Pons (tissue), 1 donor: ENCODE data around the gene NTNG1.
"Not testable (repeated sequence)": the region's sequence is repeated elsewhere in the genome, so short reads cannot be mapped to it uniquely, and the experiment has no call there.

ENCODE experiments used
- DNase-seq: peaks from one replicate; pipeline ENCODE4 v3.0.0-alpha.2; 2016; ENCODE audit warnings: low spot score

NTNG1 gene

GRCh38 chr1:107140703-107141490 lies at the start of gene NTNG1:
NTNG1 (plus strand) TSS chr1:107141039.
- no peak for DNase-seq

DNA sequence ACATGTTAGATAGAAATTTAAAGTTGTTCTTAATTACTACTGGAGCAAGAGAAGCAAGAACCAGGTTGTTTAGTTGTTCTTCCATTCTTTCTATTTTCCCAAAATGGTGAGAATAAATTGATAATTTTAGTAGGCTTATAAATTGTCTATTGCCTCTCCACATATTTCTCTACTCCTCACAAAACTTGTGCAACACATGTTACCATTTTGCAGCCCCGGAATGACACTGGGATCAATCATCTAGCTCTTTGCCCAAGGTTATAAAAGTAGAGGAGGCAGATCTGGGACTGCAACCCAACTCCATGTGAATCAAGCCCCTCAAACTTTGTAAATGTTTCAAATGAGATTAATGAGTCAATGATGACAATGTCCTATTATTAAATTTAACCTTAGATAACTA lies 49.4 kb upstream of the NTNG1 start:
- DNase-seq, result no peak

DNA sequence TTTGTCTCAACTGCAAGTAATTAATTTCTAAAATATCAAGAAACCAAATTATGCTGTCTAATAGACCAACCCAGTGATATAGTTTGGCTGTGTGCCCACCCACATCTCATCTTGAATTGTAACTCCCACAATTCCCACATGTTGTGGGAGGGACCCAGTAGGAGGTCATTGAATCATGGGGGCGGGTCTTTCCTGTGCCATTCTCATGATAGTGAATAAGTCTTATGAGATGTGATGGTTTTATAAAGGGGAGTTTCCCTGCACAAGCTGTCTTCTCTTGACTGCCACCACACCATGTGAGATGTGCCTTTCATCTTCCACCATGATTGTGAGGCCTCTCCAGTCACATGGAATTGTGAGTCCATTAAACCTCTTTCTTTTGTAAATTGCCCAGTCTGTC lies 47.4 kb upstream of the NTNG1 start:
- not testable (repeated sequence) for DNase-seq

DNA sequence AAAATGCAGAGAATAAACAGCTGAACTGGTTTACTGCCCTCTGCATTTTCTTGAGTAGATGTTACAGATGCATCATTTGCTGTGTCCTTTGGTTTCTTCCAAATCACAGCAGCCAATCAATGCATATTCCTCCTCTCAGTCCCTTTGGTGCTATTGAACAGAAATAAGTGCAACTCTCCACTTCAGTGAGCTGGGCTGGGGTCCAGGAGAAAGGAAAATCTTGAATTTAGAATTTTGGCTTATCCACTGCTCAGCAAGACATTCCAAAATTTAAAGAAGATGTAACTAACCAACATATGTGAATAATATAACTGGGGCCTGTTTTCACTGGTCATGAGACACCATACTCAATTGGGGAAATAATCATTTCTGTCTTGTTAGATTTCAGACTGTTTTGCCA lies 45.2 kb upstream of the NTNG1 start:
- DNase-seq, result no peak

DNA sequence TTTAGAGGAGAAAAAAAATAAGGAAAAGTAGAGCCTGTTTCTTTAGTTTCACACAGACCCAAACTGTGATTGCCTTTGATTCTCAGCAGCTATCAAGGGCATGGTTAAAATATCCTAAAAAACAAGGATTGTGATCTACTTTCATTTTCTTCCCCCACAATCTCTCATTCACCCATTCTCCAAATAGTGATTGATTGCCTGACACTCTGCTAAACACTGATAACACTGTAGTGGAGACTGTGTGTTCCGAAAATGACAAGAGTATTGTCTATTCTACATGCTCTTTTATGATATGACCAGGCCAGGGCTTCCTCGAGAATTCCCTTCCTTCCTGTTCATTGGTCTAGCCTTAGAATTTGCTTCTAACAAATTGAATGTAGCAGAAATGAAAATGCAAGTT lies 44.1 kb upstream of the NTNG1 start:
- DNase-seq, result no peak

DNA sequence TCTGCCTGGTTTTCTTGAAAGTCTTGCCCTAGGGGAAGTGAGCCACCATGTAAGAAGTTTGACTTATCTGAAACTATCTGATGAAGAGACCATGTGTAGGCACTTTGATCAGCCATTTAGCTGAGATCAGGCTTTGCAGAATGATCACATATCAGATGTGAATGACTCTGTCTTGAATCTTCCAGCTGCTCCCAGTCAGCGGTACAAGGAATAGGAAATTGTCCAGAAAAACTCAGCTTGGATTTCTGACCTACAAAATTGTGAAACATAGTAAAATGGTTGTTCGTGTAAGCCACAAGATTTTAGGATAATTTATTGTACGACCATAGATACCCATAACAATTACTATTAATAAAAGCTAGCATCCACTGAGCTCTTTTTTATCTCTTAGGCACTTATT lies 41.9 kb upstream of the NTNG1 start:
- no peak for DNase-seq

DNA sequence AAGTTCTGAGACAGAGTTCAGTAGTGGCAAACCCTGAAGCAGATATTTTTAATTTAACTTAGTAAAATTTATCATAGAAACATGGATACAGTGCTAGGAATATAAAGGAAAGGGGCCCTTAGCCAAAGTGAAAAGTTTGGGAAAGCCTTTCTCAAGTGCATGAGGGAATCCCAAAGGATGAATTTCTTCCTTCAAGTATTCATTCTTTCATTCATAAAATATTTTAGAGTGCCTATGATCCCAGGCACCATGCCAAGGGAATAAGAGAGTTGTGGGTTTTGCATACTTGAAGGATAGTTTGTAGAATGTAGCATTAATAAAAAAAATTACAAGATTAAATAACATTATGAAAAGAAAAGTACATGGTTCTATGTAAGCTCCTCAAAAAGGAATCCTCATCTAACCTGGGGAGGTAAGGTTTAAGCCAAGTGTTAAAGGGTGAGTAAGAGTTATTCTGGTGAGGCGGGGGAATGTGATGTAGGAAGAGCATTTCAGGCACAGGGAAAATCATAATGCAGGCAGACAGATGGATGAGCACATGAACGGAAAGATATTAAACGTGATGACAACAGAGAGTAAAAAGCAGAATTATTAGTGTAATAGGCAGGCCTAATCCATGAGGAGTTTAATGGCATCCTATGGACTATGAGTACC lies 40.4 kb upstream of the NTNG1 start:
- DNase-seq, result no peak

- DNase-seq, result peak; percentile 35
Observed at GRCh38 chr1:107105914-107106313, 34.9 kb upstream of the NTNG1 start.

DNA sequence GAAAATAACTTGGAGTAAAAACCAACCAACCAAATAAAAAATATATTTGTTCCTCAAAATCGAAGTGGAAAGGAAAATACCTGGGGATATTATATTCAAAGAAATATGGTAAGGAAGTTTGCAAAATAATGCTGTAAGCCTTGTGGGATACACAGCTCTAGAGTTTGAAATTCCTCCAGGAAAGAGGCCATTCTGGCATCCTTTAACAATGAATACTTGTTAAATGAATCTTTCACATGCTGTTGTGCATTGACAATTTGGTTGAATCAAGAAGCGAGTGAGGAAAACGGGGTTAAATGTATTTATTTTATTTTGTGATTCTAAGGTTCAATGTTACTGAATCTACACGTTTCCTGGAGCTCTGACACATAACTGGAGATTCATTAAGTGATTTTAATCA lies 30.5 kb upstream of the NTNG1 start:
- DNase-seq, result peak; percentile 81

DNA sequence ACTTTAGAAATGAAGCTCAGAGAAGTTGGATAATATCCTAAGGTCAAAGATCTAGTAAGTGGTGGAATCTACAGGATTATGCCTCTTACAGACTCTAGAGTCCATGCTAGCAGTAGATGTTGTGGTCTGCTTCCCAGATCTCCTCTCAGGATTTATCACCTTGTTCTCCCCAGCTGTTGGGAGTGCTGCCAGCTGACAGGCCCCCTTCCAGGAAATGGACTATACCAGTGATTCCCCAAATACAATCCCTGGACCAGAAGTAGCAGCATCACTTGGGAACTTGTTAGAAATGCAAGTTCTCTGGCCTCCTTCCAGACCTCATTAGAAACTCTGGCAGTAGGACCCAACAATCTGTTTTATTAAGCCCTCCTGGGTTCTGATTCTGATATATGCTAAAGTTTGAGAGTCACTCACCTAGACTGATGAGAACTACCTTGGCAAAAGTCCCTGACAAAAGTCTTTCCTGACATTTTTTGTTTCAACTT lies 24.5 kb upstream of the NTNG1 start:
- DNase-seq, result no peak

- no peak for DNase-seq
Observed at GRCh38 chr1:107122225-107122624, 18.6 kb upstream of the NTNG1 start.

DNA sequence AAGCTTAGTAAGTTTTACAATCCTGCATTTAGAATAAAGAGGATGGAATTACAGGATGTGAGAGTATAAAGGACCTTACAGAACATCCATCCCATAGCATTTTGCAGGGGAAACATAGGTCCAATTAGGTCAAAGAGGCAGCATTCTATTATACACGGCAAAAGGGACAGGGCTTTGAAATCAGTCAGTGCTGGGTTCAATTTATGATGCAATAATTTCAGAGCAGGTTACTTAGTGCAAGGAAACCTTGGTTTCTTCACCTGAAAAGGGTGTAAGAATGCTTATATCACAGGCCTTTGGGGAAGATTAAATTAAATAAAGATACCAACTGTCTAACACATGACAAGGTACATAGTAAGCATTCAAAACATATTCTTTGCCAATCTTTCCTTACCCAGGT lies 17.1 kb upstream of the NTNG1 start:
- DNase-seq, result no peak

- DNase-seq, result no peak
Observed at GRCh38 chr1:107124694-107125093, 16.1 kb upstream of the NTNG1 start.

DNA sequence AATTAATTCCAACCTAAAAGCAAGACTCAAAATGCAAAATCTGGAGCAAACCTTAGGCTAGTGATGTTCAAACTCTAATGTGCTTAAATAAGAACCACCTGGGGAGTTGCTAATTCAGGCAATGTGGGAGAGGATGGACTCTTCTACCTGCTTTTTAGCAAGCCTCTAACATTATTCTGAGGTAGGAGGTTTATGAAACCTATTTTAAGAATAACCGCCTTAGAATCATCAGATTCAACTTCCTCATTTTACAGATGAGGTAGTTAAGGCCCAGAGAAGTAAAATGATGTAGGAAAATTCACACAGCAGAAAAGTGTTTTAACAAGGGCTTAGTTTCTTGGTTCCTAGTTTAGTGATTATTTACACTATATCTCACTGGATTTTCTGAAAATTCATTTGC lies 8.6 kb upstream of the NTNG1 start:
- no peak for DNase-seq

DNA sequence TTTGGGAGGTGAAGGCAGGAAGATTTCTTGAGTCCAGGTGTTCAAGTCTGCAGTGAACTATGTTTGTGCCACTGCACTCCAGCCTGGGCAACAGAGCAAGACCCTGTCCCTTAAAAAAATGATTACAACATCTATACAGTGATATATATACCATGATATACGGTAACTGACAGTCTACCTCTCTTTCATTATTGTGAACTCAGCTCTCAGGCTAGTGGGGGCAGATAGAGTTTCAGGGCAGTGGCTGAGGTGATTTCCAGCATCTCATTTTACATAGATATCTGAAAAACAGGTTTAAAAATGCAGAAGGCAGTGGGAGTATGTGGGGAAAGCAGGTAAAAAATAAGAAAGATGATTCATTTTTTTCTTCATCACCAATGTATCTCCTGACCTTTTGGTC lies 8.1 kb upstream of the NTNG1 start:
- no peak for DNase-seq

GRCh38 chr1:107135463-107135862 lies 5.4 kb upstream of the NTNG1 start:
- no peak for DNase-seq

DNA sequence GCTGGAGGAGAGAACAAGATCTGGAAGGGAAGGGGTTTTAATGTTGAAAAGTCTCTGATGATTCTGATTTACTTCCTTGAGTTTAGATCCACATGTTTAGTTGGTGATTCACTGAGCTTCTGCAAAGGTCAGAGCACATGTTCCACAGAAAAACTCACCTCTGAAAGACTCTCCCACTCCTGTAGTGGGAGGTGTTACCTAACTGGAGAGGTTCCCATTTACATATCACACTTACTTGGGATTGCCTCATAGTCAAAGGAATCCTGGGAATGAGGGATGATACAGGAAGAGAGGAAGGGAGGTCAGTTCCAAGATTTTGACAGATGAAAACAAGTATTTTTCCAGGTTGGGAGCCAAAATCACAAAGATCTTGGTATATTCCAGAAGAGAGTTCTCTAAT lies 2.7 kb upstream of the NTNG1 start:
- no peak for DNase-seq

DNA sequence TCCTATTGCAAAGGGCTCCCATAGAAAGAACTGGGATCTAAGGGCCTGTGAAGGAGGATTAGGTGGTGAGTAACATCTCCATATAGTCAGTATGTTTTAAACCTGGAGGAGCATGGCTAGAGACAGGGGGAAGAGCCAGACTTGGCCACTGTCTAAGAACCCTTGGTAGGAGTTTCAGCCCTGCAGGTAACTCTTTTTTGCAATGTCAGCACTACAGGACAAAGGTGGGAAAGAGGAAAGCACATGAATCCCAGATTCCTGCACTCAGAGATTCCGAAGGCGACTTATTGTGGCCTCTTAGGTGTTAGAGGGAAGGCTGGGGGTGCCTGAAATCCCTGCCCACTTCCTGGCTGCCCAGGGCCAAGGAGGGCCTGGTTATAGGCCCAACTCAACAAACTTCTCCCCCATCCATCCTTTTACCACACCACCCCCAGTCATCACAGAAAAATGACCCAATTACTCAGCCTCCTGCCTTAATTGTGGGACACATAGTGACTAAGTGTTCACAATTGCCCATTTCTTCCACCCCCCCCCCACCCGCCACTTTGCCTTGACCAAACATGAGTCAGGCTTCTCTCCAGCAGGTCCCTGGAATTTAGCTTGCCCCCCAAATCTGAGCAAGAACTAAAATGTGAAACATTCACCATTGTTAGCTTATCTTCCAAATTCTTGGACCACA lies 1.9 kb upstream of the NTNG1 start:
- DNase-seq, result no peak

- peak; percentile 25 for DNase-seq
Observed at GRCh38 chr1:107139833-107140702, 771 bp upstream of the NTNG1 start.

DNA sequence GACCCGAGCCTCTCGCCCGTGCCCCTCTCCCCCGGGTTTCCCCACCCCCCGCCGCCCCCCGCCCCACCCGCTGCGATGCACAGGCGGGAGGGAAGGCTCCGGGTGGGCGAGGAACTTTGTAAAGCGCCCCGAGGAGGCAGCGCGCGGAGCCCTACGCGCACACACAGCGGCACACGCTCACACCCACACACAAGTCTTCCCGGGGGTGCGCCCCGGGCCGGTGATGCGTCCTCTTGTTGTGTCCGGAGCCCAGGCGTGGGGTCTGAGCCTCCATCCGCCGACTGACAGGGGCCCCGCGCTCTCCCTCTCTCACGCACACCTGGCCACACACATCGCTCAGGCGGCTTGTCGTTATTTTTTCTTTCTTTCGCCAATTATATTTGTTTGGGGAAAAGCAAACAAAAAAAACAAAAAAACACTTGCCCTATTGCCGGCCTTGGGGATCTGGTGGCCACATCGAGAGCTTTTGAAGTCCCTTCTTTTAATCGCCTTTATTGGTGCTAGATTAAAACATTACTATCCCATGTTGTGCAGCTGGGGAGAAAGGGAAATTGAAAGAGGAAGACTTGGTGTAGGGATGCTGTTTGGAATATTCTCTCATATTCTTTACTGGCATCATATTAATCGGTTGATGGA lies 770 bp downstream of the NTNG1 start:
- DNase-seq, result no peak

- DNase-seq, result peak; percentile 68
Observed at GRCh38 chr1:107142140-107142542, 1.3 kb downstream of the NTNG1 start.

DNA sequence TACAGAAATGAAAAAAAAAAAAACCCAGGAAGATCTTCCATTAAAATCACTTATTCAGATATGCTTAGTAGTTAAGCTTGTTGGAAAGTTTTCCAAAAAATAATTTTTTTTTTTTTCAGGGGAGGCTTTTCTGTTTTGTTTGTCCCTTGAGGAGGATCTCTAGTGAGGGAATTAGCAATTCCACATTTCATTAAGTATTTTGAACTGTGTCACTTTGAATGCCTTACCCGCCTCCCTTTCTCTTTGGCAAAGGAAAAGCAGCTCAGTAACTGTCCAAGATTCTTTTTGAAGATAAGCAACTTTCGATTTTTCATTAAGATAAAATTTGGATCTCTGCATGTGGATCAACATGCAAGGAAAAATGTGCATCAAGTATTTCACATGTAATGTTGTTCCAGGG lies 1.8 kb downstream of the NTNG1 start:
- DNase-seq, result no peak
